ENCODE measurements around the gene CHD2. TPM values are rescaled to one million over a fixed set of nuclear protein-coding genes. Genes with fewer than 3 reads are reported as not detected.

The CHD2 gene
- total RNA-seq, 1 experiment from 2014 or later = 63.3 TPM

DNA sequence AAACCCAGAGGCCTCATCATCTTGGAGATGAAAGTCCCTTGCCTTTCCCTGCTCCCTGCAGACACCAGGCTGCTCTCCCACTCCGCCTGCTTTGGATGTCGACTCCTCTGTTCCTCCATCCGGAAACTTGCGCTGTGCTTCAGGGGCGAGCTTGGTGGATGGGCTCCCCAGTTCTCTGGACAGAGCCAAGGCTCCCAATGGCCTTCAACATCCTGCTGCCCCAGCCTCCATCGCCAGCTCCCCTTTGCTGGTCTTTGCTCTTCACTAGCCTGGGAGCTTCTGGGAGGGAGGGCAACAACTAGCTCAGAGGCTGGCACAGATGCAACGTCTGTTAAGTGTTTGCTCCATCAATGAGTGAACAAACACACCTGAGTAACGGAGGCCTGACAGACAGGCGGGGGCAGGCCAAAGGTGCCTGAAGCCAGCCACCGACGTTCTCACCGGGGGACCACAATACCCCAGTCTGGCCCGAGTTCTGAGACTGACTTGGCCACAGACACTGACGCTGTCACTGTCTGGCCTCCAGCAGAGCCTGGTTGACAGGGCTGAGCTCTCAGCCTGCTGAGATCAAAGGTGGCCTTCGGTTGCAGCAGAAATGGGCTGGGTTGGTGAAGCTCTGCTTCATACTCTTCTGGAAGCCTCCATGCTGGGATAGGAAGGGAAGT lies 149.9 kb downstream of the CHD2 start:
- Mint-ChIP-seq H3K9me3 (peaks cover 11 to 13% of the 10 kb centered on the region in 2 experiments), H3K4me1 (no peaks in the 10 kb centered on the region), H3K36me3 (ENCODE audit: insufficient read depth in 1 of 3, low read depth in 3 of 3) (peaks cover 76 to 99% (median 89%) of the 10 kb centered on the region in 3 experiments), H3K27ac (no peak overlapping the region), H3K27me3 (ENCODE audit: low read depth) (no peaks in the 10 kb centered on the region), H3K4me3 (no peak overlapping the region)
- Histone ChIP-seq H3K9ac (ENCODE audit: extremely low read depth, insufficient read length, low read length) (no peak overlapping the region), H3K4ac (ENCODE audit: low read depth, low read length) (no peak overlapping the region), H3K18ac (ENCODE audit: insufficient read length, low read depth, low read length) (no peak overlapping the region), H2BK15ac (ENCODE audit: low read depth, low read length) (no peak overlapping the region), H3K4me2 (ENCODE audit: insufficient read depth, insufficient read length, low read length) (no peak overlapping the region), H3T11ph (ENCODE audit: low read length) (no peak overlapping the region), H3K79me1 (ENCODE audit: insufficient read depth, low read depth, low read length, poor library complexity, severe bottlenecking) (peaks cover 3% of the 10 kb centered on the region), H2AFZ (ENCODE audit: low read length) (no peak overlapping the region), H2AK5ac (ENCODE audit: insufficient read length, low read length) (no peak overlapping the region), H3K56ac (ENCODE audit: insufficient read length, low read depth, low read length) (no peak overlapping the region), H4K91ac (ENCODE audit: insufficient read length, low read depth, low read length) (no peak overlapping the region), H4K5ac (ENCODE audit: insufficient read length, low read depth, low read length) (no peak overlapping the region), H2BK5ac (ENCODE audit: insufficient read length, low read length) (no peak overlapping the region), H4K20me1 (ENCODE audit: control insufficient read depth, insufficient read depth, insufficient read length) (peaks cover 6% of the 10 kb centered on the region), H2BK12ac (ENCODE audit: insufficient read length, low read depth, low read length) (no peak overlapping the region), H3K23ac (ENCODE audit: insufficient read length, low read depth, low read length) (no peak overlapping the region), H3K23me2 (ENCODE audit: insufficient read length, low read depth, low read length, poor library complexity, severe bottlenecking) (no peaks in the 10 kb centered on the region), H3K4me1 (ENCODE audit: insufficient read depth, low read length) (no peaks in the 10 kb centered on the region), H3K79me2 (ENCODE audit: insufficient read depth, low read length) (no peaks in the 10 kb centered on the region), H3K9me3 (ENCODE audit: control insufficient read depth, low read depth, low read length) (peaks cover 7% of the 10 kb centered on the region), H2BK120ac (ENCODE audit: low read depth, low read length, poor library complexity, severe bottlenecking) (no peak overlapping the region), H3K27me3 (ENCODE audit: insufficient read depth, low read length) (no peaks in the 10 kb centered on the region), H3K14ac (ENCODE audit: insufficient read depth, low read length) (no peak overlapping the region), H3K27ac (ENCODE audit: insufficient read length, low read depth, low read length) (no peak overlapping the region), H4K8ac (replicated peaks; ENCODE audit: insufficient read length, low read depth, low read length) (no peak overlapping the region), H2BK20ac (ENCODE audit: low read depth, low read length, poor library complexity, severe bottlenecking) (no peak overlapping the region)
- TF ChIP-seq, protein P1, sequence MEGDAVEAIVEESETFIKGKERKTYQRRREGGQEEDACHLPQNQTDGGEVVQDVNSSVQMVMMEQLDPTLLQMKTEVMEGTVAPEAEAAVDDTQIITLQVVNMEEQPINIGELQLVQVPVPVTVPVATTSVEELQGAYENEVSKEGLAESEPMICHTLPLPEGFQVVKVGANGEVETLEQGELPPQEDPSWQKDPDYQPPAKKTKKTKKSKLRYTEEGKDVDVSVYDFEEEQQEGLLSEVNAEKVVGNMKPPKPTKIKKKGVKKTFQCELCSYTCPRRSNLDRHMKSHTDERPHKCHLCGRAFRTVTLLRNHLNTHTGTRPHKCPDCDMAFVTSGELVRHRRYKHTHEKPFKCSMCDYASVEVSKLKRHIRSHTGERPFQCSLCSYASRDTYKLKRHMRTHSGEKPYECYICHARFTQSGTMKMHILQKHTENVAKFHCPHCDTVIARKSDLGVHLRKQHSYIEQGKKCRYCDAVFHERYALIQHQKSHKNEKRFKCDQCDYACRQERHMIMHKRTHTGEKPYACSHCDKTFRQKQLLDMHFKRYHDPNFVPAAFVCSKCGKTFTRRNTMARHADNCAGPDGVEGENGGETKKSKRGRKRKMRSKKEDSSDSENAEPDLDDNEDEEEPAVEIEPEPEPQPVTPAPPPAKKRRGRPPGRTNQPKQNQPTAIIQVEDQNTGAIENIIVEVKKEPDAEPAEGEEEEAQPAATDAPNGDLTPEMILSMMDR (conservative IDR thresholded peaks at IDR 0.05) = no peak
- DNase-seq = no peak
- no CpG with 5 or more reads among the region's 15 CpGs for WGBS (ENCODE audit: extremely low coverage, insufficient read length, low lambda C conversion rate)

Data from H9 (cell line).